BLaER1 treated with 17β-estradiol and CSF1 and Interleukin-3, amounts not matched to agents 10 nM and 100 nM (cell line): ENCODE results near the gene PCDHGA7.
A peak's percentile ranks its signal among the peaks of the same experiment; 100 is the strongest.
"Not testable (repeated sequence)": the region's sequence is repeated elsewhere in the genome, so short reads cannot be mapped to it uniquely, and the experiment has no call there.

Experiments used
- H3K27ac ChIP-seq, 11 experiments: shearing (Covaris generic); formaldehyde crosslinking; 2 replicates each; pipeline ENCODE4 v1.8.1; 2022
- H3K27me3 ChIP-seq, 11 experiments: shearing (Covaris generic); formaldehyde crosslinking; 2 replicates each; pipeline ENCODE4 v1.8.1; 2022
- H3K36me3 ChIP-seq, 11 experiments: shearing (Covaris generic); formaldehyde crosslinking; 2 replicates each; pipeline ENCODE4 v1.8.1; 2022
- H3K4me1 ChIP-seq, 10 experiments: shearing (Covaris generic); formaldehyde crosslinking; 2 replicates each; pipeline ENCODE4 v1.8.1; 2022
- H3K4me2 ChIP-seq, 11 experiments: shearing (Covaris generic); formaldehyde crosslinking; 2 replicates each; pipeline ENCODE4 v1.8.1; 2022
- H3K4me3 ChIP-seq, 10 experiments: shearing (Covaris generic); formaldehyde crosslinking; 2 replicates each; pipeline ENCODE4 v1.8.1; 2022
- H3K9ac ChIP-seq, 11 experiments: shearing (Covaris generic); formaldehyde crosslinking; 2 replicates each; pipeline ENCODE4 v1.8.1; 2022
- H3K9me3 ChIP-seq, 11 experiments: shearing (Covaris generic); formaldehyde crosslinking; replicated peaks in 1 of 11; 2 replicates each; pipeline ENCODE4 v1.8.1; 2022
- H4K20me1 ChIP-seq, 11 experiments: shearing (Covaris generic); formaldehyde crosslinking; 2 replicates each; pipeline ENCODE4 v1.8.1; 2022
- Cebpa-rat ChIP-seq, 11 experiments: shearing (Covaris generic); IDR thresholded peaks; 2 replicates each; pipeline ENCODE4 v1.8.1; 2022

Gene PCDHGA7

GRCh38 chr5:141413540-141414069 lies 31.1 kb downstream of the PCDHGA7 start:
- no peak overlapping the region for H3K27ac ChIP-seq
- H3K36me3 ChIP-seq = peaks cover 0 to 10% (median 0%) of the 10 kb centered on the region in 11 experiments; a peak in 4 of 22 replicates
- H3K9ac ChIP-seq = peak overlapping the region in 10 of 11 experiments; percentile 49 to 72 (median 63); a peak in 12 of 22 replicates
- peaks cover 0 to 21% (median 10%) of the 10 kb centered on the region in 10 experiments; a peak in 14 of 20 replicates for H3K4me1 ChIP-seq
- TF ChIP-seq Cebpa-rat (IDR thresholded peaks at IDR 0.05) = no peak
- H3K4me3 ChIP-seq = peak overlapping the region; percentile 53 to 69 (median 60)
- peaks cover 46 to 57% (median 49%) of the 10 kb centered on the region in 11 experiments for H3K9me3 ChIP-seq
- no peaks in the 10 kb centered on the region for H4K20me1 ChIP-seq
- peaks cover 16 to 41% (median 24%) of the 10 kb centered on the region in 11 experiments for H3K27me3 ChIP-seq
- peak overlapping the region; percentile 62 to 85 (median 76) for H3K4me2 ChIP-seq

GRCh38 chr5:141414548-141415274 lies 32.2 kb downstream of the PCDHGA7 start:
- Histone ChIP-seq H3K4me3 (peak overlapping the region in 6 of 10 experiments; percentile 9 to 41 (median 24); a peak in 2 of 20 replicates), H3K4me2 (peak overlapping the region; percentile 54 to 85 (median 71); a peak in 21 of 22 replicates), H3K27me3 (peaks cover 16 to 46% (median 29%) of the 10 kb centered on the region in 11 experiments), H3K36me3 (peaks cover 0 to 21% (median 10%) of the 10 kb centered on the region in 11 experiments; a peak in 11 of 22 replicates), H3K9me3 (peaks cover 46 to 57% (median 49%) of the 10 kb centered on the region in 11 experiments), H3K4me1 (peaks cover 0 to 21% (median 10%) of the 10 kb centered on the region in 10 experiments; a peak in 14 of 20 replicates)
- not testable (repeated sequence) for H3K9ac ChIP-seq, H4K20me1 ChIP-seq, H3K27ac ChIP-seq

- Histone ChIP-seq H3K36me3 (peaks cover 0 to 20% (median 13%) of the 10 kb centered on the region in 11 experiments; a peak in 11 of 22 replicates), H3K4me2 (peak overlapping the region; percentile 54 to 75 (median 70)), H3K4me1 (peaks cover 0 to 21% (median 10%) of the 10 kb centered on the region in 10 experiments; a peak in 14 of 20 replicates), H3K4me3 (peak overlapping the region in 8 of 10 experiments; percentile 9 to 45 (median 28); a peak in 4 of 20 replicates), H3K9me3 (peaks cover 46 to 57% (median 49%) of the 10 kb centered on the region in 11 experiments), H3K27me3 (peaks cover 16 to 49% (median 32%) of the 10 kb centered on the region in 11 experiments)
- H3K9ac ChIP-seq, H3K27ac ChIP-seq, H4K20me1 ChIP-seq: not testable (repeated sequence)
Measured at GRCh38 chr5:141415275-141415618, 32.7 kb downstream of the PCDHGA7 start.

- Histone ChIP-seq H3K9me3 (peaks cover 67 to 80% (median 71%) of the 10 kb centered on the region in 11 experiments), H3K4me1 (peaks cover 0 to 21% (median 10%) of the 10 kb centered on the region in 10 experiments; a peak in 14 of 20 replicates), H3K4me3 (peak within 1 kb of the TSS; percentile 37 to 60 (median 44); a peak in 17 of 20 replicates), H3K27me3 (peaks cover 24 to 68% (median 53%) of the 10 kb centered on the region in 11 experiments), H3K36me3 (peaks cover 0 to 39% (median 27%) of the 10 kb centered on the region in 11 experiments; a peak in 14 of 22 replicates), H3K4me2 (peak within 1 kb of the TSS in 9 of 11 experiments; percentile 9 to 47 (median 26); a peak in 7 of 22 replicates)
- not testable (repeated sequence) for H4K20me1 ChIP-seq, H3K9ac ChIP-seq, H3K27ac ChIP-seq
Measured at GRCh38 chr5:141417494-141418172, 35.1 kb downstream of the PCDHGA7 start, which contains the start of gene PCDHGB7. TSS of gene PCDHGB7 (plus strand) at chr5:141417677. CDS start at chr5:141417860, 183 bp downstream.

- H3K27me3 ChIP-seq = peaks cover 14 to 54% (median 43%) of the 10 kb centered on the region in 11 experiments
- H3K4me1 ChIP-seq = peaks cover 0 to 16% (median 7%) of the 10 kb centered on the region in 10 experiments; a peak in 13 of 20 replicates
- peaks cover 0 to 47% (median 27%) of the 10 kb centered on the region in 11 experiments; a peak in 14 of 22 replicates for H3K36me3 ChIP-seq
- peak overlapping the region in 4 of 10 experiments; percentile 23 to 48 (median 37); a peak in 3 of 20 replicates for H3K4me3 ChIP-seq
- H3K4me2 ChIP-seq = no peak overlapping the region
- H3K9me3 ChIP-seq = peaks cover 73 to 82% (median 76%) of the 10 kb centered on the region in 11 experiments
- no peak for TF ChIP-seq Cebpa-rat (IDR thresholded peaks at IDR 0.05)
- no peak overlapping the region for H3K9ac ChIP-seq
- no peaks in the 10 kb centered on the region for H4K20me1 ChIP-seq
- H3K27ac ChIP-seq = no peak overlapping the region
Measured at GRCh38 chr5:141419074-141419880, 36.7 kb downstream of the PCDHGA7 start.

GRCh38 chr5:141420855-141421488 lies 38.4 kb downstream of the PCDHGA7 start, which contains the start of gene PCDHGA11:
TSS of gene PCDHGA11 (plus strand) at chr5:141421051. CDS start at chr5:141421228, 177 bp downstream.
- Histone ChIP-seq H3K4me3 (peak within 1 kb of the TSS in 6 of 10 experiments; percentile 2 to 35 (median 16); a peak in 4 of 20 replicates), H3K4me2 (no peak within 1 kb of the TSS), H3K4me1 (peaks cover 0 to 3% (median 0%) of the 10 kb centered on the region in 10 experiments; a peak in 2 of 20 replicates), H3K27me3 (peaks cover 8 to 42% (median 31%) of the 10 kb centered on the region in 11 experiments; a peak in 20 of 22 replicates), H3K9ac (no peak within 1 kb of the TSS), H3K36me3 (peaks cover 0 to 51% (median 27%) of the 10 kb centered on the region in 11 experiments; a peak in 14 of 22 replicates), H3K9me3 (peaks cover 63 to 77% (median 70%) of the 10 kb centered on the region in 11 experiments), H4K20me1 (no peaks in the 10 kb centered on the region), H3K27ac (no peak within 1 kb of the TSS)
- TF ChIP-seq Cebpa-rat (IDR thresholded peaks at IDR 0.05) = no peak

- Histone ChIP-seq H3K27me3 (peaks cover 8 to 42% (median 31%) of the 10 kb centered on the region in 11 experiments; a peak in 20 of 22 replicates), H3K9me3 (peaks cover 63 to 81% (median 70%) of the 10 kb centered on the region in 11 experiments), H3K36me3 (peaks cover 0 to 55% (median 31%) of the 10 kb centered on the region in 11 experiments; a peak in 14 of 22 replicates), H3K27ac (no peak overlapping the region), H4K20me1 (no peaks in the 10 kb centered on the region), H3K4me3 (peak overlapping the region in 4 of 10 experiments; percentile 14 to 35 (median 16); a peak in 1 of 20 replicates), H3K4me2 (no peak overlapping the region), H3K4me1 (no peaks in the 10 kb centered on the region), H3K9ac (no peak overlapping the region)
- TF ChIP-seq Cebpa-rat (IDR thresholded peaks at IDR 0.05) = no peak
Measured at GRCh38 chr5:141421489-141421855, 38.9 kb downstream of the PCDHGA7 start.
